Panc1 (cell line): Measurements from ENCODE around the gene AGAP1. TPM values are rescaled to one million over a fixed set of nuclear protein-coding genes. Genes with fewer than 3 reads are reported as not detected.

Experiments used
- ATAC-seq: fragments of 200-7000 bp; cut with Tn5 transposase; 2 replicates; pipeline ENCODE4 v1.9.1; 2020; ENCODE audit warnings: mild to moderate bottlenecking, moderate library complexity
- BruUV-seq: library from RNA; stranded (reverse); fragments of 400-500 nt; replicated peaks from 2 replicates; lab custom pipeline; 2021; lab: Mats Ljungman, UMichigan
- CTCF ChIA-PET: fragments of 300-600 bp; sonication (Branson Sonifier 250); formaldehyde crosslinking; loops from one replicate; lab custom pipeline; 2022; ENCODE audit warnings: antibody characterized with exemption; lab: Charles Lee
- POLR2A ChIA-PET: fragments of 300-600 bp; sonication (Branson Sonifier 250); formaldehyde crosslinking; loops from one replicate; lab custom pipeline; 2022; ENCODE audit warnings: antibody characterized with exemption; lab: Charles Lee
- DNase-seq: peaks from one replicate; pipeline ENCODE4 v3.0.0-alpha.2; 2010; ENCODE audit warnings: low read depth, low spot score
- H3K27ac ChIP-seq: 2 replicates; pipeline ENCODE4 v1.5.1; 2011; ENCODE audit warnings: mild to moderate bottlenecking, low read length, inconsistent platforms
- H3K27me3 ChIP-seq: fragments of 200-500 bp; sonication (Bioruptor generic); 2 replicates; pipeline ENCODE4 v1.6.0; 2014; ENCODE audit warnings: low read length, inconsistent platforms; ENCODE audit not compliant: control insufficient read depth, insufficient read depth
- H3K36me3 ChIP-seq: fragments of 200-500 bp; sonication (Bioruptor generic); 2 replicates; pipeline ENCODE4 v1.5.1; 2014; ENCODE audit warnings: inconsistent platforms, mild to moderate bottlenecking, low read length, moderate library complexity; ENCODE audit not compliant: control insufficient read depth, insufficient read depth
- H3K4me1 ChIP-seq: 2 replicates; pipeline ENCODE4 v1.5.1; 2011; ENCODE audit warnings: inconsistent platforms, mild to moderate bottlenecking, low read length, moderate library complexity; ENCODE audit not compliant: control insufficient read depth, insufficient read depth
- H3K4me3 ChIP-seq, 2 experiments: 2 replicates each; pipeline ENCODE4 v1.5.1; 2011 to 2012; ENCODE audit warnings: low read depth in 2 of 2, low read length in 2 of 2, mild to moderate bottlenecking in 2 of 2, inconsistent platforms in 1 of 2, moderate library complexity in 1 of 2
- H3K9me3 ChIP-seq: fragments of 200-500 bp; sonication (Bioruptor generic); 2 replicates; pipeline ENCODE4 v1.5.1; 2014; ENCODE audit warnings: low read depth, mild to moderate bottlenecking, inconsistent platforms, low read length, moderate library complexity; ENCODE audit not compliant: control insufficient read depth, insufficient read depth
- POLR2AphosphoS5 ChIP-seq: IDR thresholded peaks from 2 replicates; pipeline ENCODE4 v1.6.1; 2012; ENCODE audit warnings: mild to moderate bottlenecking, low read depth, low read length, moderate library complexity
- SIN3A ChIP-seq: IDR thresholded peaks from 2 replicates; pipeline ENCODE4 v1.6.1; 2012; ENCODE audit warnings: low read depth, mild to moderate bottlenecking, low read length, moderate library complexity, borderline replicate concordance; ENCODE audit not compliant: insufficient read depth
- TCF7L2 ChIP-seq: IDR thresholded peaks from 2 replicates; pipeline ENCODE4 v1.6.1; 2011; ENCODE audit warnings: mild to moderate bottlenecking, low read depth, low read length, inconsistent platforms
- in situ Hi-C: cut with HindIII; loops from 2 replicates; pipeline ENCODE4 v1.10.0; 2016; ENCODE audit warnings: low sequenced_read_pairs, low pct_unique_long_range_greater_than_20kb
- intact Hi-C: fragments of 100-400 bp; cut with micrococcal nuclease; formaldehyde crosslinking; loops from one replicate; pipeline ENCODE4 v1.10.0; 2022; ENCODE audit not compliant: unreplicated experiment
- total RNA-seq: library from RNA; stranded (reverse); gene quantifications from one replicate; pipeline ENCODE4 v1.2.1, GENCODE V29; 2021; ENCODE audit not compliant: unreplicated experiment
- TF ChIP-seq, protein P1 (sequence below), 2 experiments: IDR thresholded peaks; 2 replicates each; pipeline ENCODE4 v1.6.1; 2011 to 2012; ENCODE audit warnings: low read depth in 2 of 2, control low read depth in 1 of 2, low read length in 1 of 2, mild to moderate bottlenecking in 1 of 2, moderate library complexity in 1 of 2; ENCODE audit not compliant: insufficient read depth in 1 of 2
- TF ChIP-seq, protein P2 (sequence below): fragments of 450-650 bp; IDR thresholded peaks from 2 replicates; pipeline ENCODE4 v1.5.1; 2017; ENCODE audit warnings: mild to moderate bottlenecking

The AGAP1 gene
- total RNA-seq, 1 experiment from 2014 or later = 38.9 TPM

DNA sequence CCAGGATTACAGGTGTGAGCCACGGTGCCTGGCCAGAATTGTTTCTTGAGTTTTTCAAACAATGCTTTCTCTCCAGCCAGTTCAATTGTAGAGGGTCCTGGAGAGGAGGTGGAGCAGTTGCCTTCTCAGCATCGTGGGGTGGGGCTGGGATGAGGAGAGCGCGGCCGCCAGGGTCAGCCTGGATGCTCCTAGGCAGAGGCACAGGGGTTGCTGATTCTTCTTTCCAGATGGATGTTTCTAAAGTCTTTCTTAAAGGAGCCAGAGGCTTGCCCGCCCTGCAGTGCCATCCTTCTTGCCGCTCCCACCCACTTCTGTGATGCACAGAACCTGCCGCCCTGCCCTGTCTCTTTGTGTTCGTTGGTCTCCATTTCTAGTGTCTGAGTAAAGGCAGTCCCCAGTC lies 61.1 kb downstream of the AGAP1 start:
- POLR2A ChIA-PET = no interaction called here
- intact Hi-C loops (no loop called here), in situ Hi-C loops (no loop called here)
- CTCF ChIA-PET = no interaction called here
- Histone ChIP-seq H3K36me3 (no peaks in the 10 kb centered on the region), H3K27me3 (no peaks in the 10 kb centered on the region), H3K4me3 (no peak overlapping the region), H3K27ac (no peak overlapping the region), H3K9me3 (no peaks in the 10 kb centered on the region), H3K4me1 (peaks cover 10% of the 10 kb centered on the region)
- TF ChIP-seq, protein P1, sequence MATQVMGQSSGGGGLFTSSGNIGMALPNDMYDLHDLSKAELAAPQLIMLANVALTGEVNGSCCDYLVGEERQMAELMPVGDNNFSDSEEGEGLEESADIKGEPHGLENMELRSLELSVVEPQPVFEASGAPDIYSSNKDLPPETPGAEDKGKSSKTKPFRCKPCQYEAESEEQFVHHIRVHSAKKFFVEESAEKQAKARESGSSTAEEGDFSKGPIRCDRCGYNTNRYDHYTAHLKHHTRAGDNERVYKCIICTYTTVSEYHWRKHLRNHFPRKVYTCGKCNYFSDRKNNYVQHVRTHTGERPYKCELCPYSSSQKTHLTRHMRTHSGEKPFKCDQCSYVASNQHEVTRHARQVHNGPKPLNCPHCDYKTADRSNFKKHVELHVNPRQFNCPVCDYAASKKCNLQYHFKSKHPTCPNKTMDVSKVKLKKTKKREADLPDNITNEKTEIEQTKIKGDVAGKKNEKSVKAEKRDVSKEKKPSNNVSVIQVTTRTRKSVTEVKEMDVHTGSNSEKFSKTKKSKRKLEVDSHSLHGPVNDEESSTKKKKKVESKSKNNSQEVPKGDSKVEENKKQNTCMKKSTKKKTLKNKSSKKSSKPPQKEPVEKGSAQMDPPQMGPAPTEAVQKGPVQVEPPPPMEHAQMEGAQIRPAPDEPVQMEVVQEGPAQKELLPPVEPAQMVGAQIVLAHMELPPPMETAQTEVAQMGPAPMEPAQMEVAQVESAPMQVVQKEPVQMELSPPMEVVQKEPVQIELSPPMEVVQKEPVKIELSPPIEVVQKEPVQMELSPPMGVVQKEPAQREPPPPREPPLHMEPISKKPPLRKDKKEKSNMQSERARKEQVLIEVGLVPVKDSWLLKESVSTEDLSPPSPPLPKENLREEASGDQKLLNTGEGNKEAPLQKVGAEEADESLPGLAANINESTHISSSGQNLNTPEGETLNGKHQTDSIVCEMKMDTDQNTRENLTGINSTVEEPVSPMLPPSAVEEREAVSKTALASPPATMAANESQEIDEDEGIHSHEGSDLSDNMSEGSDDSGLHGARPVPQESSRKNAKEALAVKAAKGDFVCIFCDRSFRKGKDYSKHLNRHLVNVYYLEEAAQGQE (IDR thresholded peaks at IDR 0.05; ENCODE audit: insufficient read depth in 1 of 2, low read depth in 2 of 2, low read length in 1 of 2) = no peak
- TF ChIP-seq POLR2AphosphoS5 (no peak), TCF7L2 (no peak), SIN3A (no peak)
- TF ChIP-seq, protein P2, sequence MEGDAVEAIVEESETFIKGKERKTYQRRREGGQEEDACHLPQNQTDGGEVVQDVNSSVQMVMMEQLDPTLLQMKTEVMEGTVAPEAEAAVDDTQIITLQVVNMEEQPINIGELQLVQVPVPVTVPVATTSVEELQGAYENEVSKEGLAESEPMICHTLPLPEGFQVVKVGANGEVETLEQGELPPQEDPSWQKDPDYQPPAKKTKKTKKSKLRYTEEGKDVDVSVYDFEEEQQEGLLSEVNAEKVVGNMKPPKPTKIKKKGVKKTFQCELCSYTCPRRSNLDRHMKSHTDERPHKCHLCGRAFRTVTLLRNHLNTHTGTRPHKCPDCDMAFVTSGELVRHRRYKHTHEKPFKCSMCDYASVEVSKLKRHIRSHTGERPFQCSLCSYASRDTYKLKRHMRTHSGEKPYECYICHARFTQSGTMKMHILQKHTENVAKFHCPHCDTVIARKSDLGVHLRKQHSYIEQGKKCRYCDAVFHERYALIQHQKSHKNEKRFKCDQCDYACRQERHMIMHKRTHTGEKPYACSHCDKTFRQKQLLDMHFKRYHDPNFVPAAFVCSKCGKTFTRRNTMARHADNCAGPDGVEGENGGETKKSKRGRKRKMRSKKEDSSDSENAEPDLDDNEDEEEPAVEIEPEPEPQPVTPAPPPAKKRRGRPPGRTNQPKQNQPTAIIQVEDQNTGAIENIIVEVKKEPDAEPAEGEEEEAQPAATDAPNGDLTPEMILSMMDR = no peak
- ATAC-seq (no peak), DNase-seq (no peak)
- no TSS peak for BruUV-seq

DNA sequence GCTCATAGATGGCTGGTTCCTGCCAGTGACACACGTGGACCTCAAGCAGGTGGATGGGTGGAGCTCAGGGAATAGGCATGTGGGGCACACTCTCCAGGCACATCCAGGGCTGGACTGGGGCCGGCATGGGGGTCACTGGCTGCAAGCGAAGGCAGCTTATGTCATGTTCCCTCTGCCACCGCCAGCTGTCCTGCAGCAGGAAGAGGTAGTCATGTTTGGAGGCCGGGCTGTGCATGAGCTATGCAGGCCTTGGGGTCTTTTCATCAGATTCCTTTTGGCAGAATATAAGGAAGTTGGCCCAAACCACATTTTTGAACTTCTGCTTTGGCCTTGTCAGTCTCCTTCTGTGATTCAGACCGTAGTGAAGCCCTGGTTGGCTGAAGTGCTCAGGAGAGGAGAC lies 61.5 kb downstream of the AGAP1 start:
- no peak for DNase-seq

More for the DNA sequence above, 61.5 kb downstream of the AGAP1 start:
- ChIA-PET POLR2A (no interaction called here), CTCF (no interaction called here)
- Histone ChIP-seq H3K36me3 (no peaks in the 10 kb centered on the region), H3K27ac (no peak overlapping the region), H3K4me1 (peaks cover 10% of the 10 kb centered on the region), H3K4me3 (no peak overlapping the region), H3K27me3 (no peaks in the 10 kb centered on the region), H3K9me3 (no peaks in the 10 kb centered on the region)
- no TSS peak for BruUV-seq
- in situ Hi-C loops (no loop called here), intact Hi-C loops (no loop called here)
- ATAC-seq = no peak
- no peak for TF ChIP-seq TCF7L2
- TF ChIP-seq, protein P2 = no peak
- no peak for TF ChIP-seq SIN3A
- no peak for TF ChIP-seq POLR2AphosphoS5
- TF ChIP-seq, protein P1 (IDR thresholded peaks at IDR 0.05; ENCODE audit: insufficient read depth in 1 of 2, low read depth in 2 of 2, low read length in 1 of 2) = no peak
